GM23338 (cell line): ENCODE data around the gene SPATA33. TPM values are rescaled to one million over a fixed set of nuclear protein-coding genes. Genes with fewer than 3 reads are reported as not detected.
"Not testable (repeated sequence)": the region's sequence is repeated elsewhere in the genome, so short reads cannot be mapped to it uniquely, and the experiment has no call there.

Source experiments
- ATAC-seq: fragments of 200-7000 bp; cut with Tn5 transposase; 3 replicates; pipeline ENCODE4 v1.9.1; 2020
- DNase-seq: peaks from one replicate; pipeline ENCODE4 v3.0.0-alpha.2; 2015; ENCODE audit warnings: low spot score
- H2AFZ ChIP-seq: fragments of 200-600 bp; sonication (generic); 2 replicates; pipeline ENCODE4 v1.8.0; 2016; ENCODE audit warnings: antibody characterized with exemption, mild to moderate bottlenecking, moderate library complexity
- H3F3A ChIP-seq: fragments of 200-600 bp; sonication (generic); replicated peaks from 2 replicates; pipeline ENCODE4 v1.8.0; 2017; ENCODE audit warnings: antibody characterized with exemption, mixed run types, low read depth
- H3K27ac ChIP-seq: fragments of 200-600 bp; sonication (generic); 2 replicates; pipeline ENCODE4 v1.6.1; 2016; ENCODE audit warnings: low read depth
- H3K27me3 ChIP-seq: fragments of 200-600 bp; sonication (generic); 2 replicates; pipeline ENCODE4 v1.8.0; 2016; ENCODE audit warnings: mild to moderate bottlenecking, mixed run types, moderate library complexity; ENCODE audit not compliant: insufficient read depth
- H3K36me3 ChIP-seq: fragments of 200-600 bp; sonication (generic); 2 replicates; pipeline ENCODE4 v1.8.0; 2016; ENCODE audit warnings: mild to moderate bottlenecking; ENCODE audit not compliant: insufficient read depth
- H3K4me1 ChIP-seq: fragments of 200-600 bp; sonication (generic); 2 replicates; pipeline ENCODE4 v1.8.0; 2016; ENCODE audit warnings: mild to moderate bottlenecking, moderate library complexity; ENCODE audit not compliant: insufficient read depth
- H3K4me2 ChIP-seq: fragments of 200-600 bp; sonication (generic); 2 replicates; pipeline ENCODE4 v1.7.1; 2017; ENCODE audit warnings: mixed run types
- H3K4me3 ChIP-seq: fragments of 200-600 bp; sonication (generic); 2 replicates; pipeline ENCODE4 v1.6.1; 2016; ENCODE audit warnings: mixed run types
- H3K79me2 ChIP-seq: fragments of 200-600 bp; sonication (generic); replicated peaks from 2 replicates; pipeline ENCODE4 v1.8.0; 2017; ENCODE audit warnings: mild to moderate bottlenecking; ENCODE audit not compliant: insufficient read depth
- H3K9me2 ChIP-seq: fragments of 200-600 bp; sonication (generic); 2 replicates; pipeline ENCODE4 v1.8.0; 2017; ENCODE audit not compliant: insufficient read depth
- H4K20me1 ChIP-seq: fragments of 200-600 bp; sonication (generic); replicated peaks from 2 replicates; pipeline ENCODE4 v1.8.0; 2017; ENCODE audit warnings: mild to moderate bottlenecking; ENCODE audit not compliant: insufficient read depth
- H3K27ac Mint-ChIP-seq: 2 replicates; pipeline ENCODE4 v1.8.0; 2020; ENCODE audit warnings: inconsistent platforms, mild to moderate bottlenecking, moderate library complexity, mixed read lengths
- H3K27me3 Mint-ChIP-seq: 3 replicates; pipeline ENCODE4 v1.8.0; 2022; ENCODE audit warnings: low read depth, mild to moderate bottlenecking, moderate library complexity, mixed read lengths, inconsistent platforms; ENCODE audit not compliant: insufficient read depth, poor library complexity
- H3K36me3 Mint-ChIP-seq: 3 replicates; pipeline ENCODE4 v1.8.0; 2021; ENCODE audit warnings: low read depth, mild to moderate bottlenecking, inconsistent platforms, moderate library complexity, mixed read lengths
- H3K4me1 Mint-ChIP-seq: 3 replicates; pipeline ENCODE4 v1.8.0; 2020; ENCODE audit warnings: mild to moderate bottlenecking, inconsistent platforms, mixed read lengths
- H3K4me3 Mint-ChIP-seq: 3 replicates; pipeline ENCODE4 v1.8.0; 2021; ENCODE audit warnings: moderate library complexity, mild to moderate bottlenecking, inconsistent platforms, mixed read lengths
- H3K9me3 Mint-ChIP-seq: 3 replicates; pipeline ENCODE4 v1.8.0; 2020; ENCODE audit warnings: moderate library complexity, mild to moderate bottlenecking, inconsistent platforms, mixed read lengths
- CREB1 ChIP-seq: fragments of 250-450 bp; sonication (Bioruptor Pico); IDR thresholded peaks from 2 replicates; pipeline ENCODE4 v1.5.0; 2020; ENCODE audit warnings: low read depth, mild to moderate bottlenecking, moderate library complexity
- ETS1 ChIP-seq: IDR thresholded peaks from 2 replicates; pipeline ENCODE4 v1.6.1; 2016; ENCODE audit warnings: antibody characterized with exemption
- EZH2 ChIP-seq: fragments of 200-600 bp; sonication (generic); IDR thresholded peaks from one replicate; pipeline ENCODE4 v1.8.0; 2017; ENCODE audit warnings: antibody characterized with exemption, mild to moderate bottlenecking, low read depth; ENCODE audit not compliant: unreplicated experiment
- JUNB ChIP-seq: IDR thresholded peaks from one replicate; pipeline ENCODE4 v1.6.1; 2016; ENCODE audit warnings: antibody characterized with exemption; ENCODE audit not compliant: unreplicated experiment
- NANOG ChIP-seq: IDR thresholded peaks from 2 replicates; pipeline ENCODE4 v1.6.1; 2016; ENCODE audit warnings: antibody characterized with exemption, borderline replicate concordance
- POLR2AphosphoS5 ChIP-seq: IDR thresholded peaks from 2 replicates; pipeline ENCODE4 v1.6.1; 2016; ENCODE audit warnings: antibody characterized with exemption, low read depth
- REST ChIP-seq: IDR thresholded peaks from one replicate; pipeline ENCODE4 v1.6.1; 2018; ENCODE audit warnings: antibody characterized with exemption; ENCODE audit not compliant: unreplicated experiment
- ZNF114 ChIP-seq: fragments of 250-450 bp; sonication (Bioruptor Pico); IDR thresholded peaks from 2 replicates; pipeline ENCODE4 v1.5.0; 2020; ENCODE audit warnings: mild to moderate bottlenecking, moderate library complexity
- polyA plus RNA-seq: library from polyadenylated mRNA; unstranded; fragments of >200 nt; fragmentation: Nextera tagmentation; extraction: Ambion mirVana; gene quantifications from 2 replicates; pipeline ENCODE4 v1.2.1, GENCODE V29; 2016
- total RNA-seq: library from RNA; depleted of rRNA; stranded (reverse); fragments of >200 nt; shearing (Covaris generic); gene quantifications from 2 replicates; pipeline ENCODE4 v1.2.3, GENCODE V29; 2014
- TF ChIP-seq, protein P1 (sequence below), 2 experiments: fragments of 200-600 bp in 1 of 2; sonication (generic) in 1 of 2; conservative IDR thresholded peaks; 2 replicates each; pipeline versions ENCODE4 v1.5.1 to v1.6.1; 2016 to 2017; ENCODE audit warnings: antibody characterized with exemption in 2 of 2, low read depth in 2 of 2, mild to moderate bottlenecking in 2 of 2, moderate library complexity in 1 of 2

Gene SPATA33
- total and polyA plus RNA-seq, 2 experiments from 2014 or later, result 5.8 to 17.4 TPM

DNA sequence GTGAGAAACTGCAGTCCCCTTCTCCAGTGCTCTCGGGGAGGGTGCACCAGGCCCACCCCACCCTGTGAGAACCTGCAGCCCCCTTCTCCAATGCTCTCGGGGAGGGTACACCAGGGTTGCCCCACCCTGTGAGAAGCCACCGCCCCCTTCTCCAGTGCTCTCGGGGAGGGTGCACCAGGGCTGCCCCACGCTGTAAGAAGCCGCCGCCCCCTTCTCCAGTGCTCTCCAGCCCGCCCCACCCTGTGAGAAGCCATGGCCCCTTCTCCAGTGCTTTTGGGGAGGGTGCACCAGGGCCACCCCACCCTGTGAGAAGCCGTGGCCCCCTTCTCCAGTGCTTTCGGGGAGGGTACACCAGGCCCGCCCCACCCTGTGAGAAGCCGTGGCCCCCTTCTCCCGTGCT, 12.1 kb downstream of the SPATA33 start (continued):
- no peak for TF ChIP-seq ETS1
- TF ChIP-seq ZNF114 (CRISPR knock-in tag), result no peak

- peaks cover 4% of the 10 kb centered on the region for H3K27me3 Mint-ChIP-seq
- ATAC-seq (no peak), DNase-seq (no peak)
- H4K20me1 ChIP-seq, result no peaks in the 10 kb centered on the region
- H3K79me2 ChIP-seq, result no peaks in the 10 kb centered on the region
- no peak overlapping the region for H3K27ac ChIP-seq
- no peaks in the 10 kb centered on the region for H3K4me1 Mint-ChIP-seq
- no peak overlapping the region for H3K4me3 Mint-ChIP-seq
- 0 out of 2 replicates have a peak, but pooled peaks cover 3% of the 10 kb centered on the region for H3K9me2 ChIP-seq
- H3K36me3 ChIP-seq, result peaks cover 2% of the 10 kb centered on the region; the same call in 1 of the 2 replicates
- H3F3A ChIP-seq, result 0 out of 2 replicates have a peak, but pooled peaks cover 2% of the 10 kb centered on the region
- no peak overlapping the region for H3K4me3 ChIP-seq
- no peak overlapping the region for H2AFZ ChIP-seq
- H3K4me1 ChIP-seq, result no peaks in the 10 kb centered on the region
- H3K4me2 ChIP-seq, result no peak overlapping the region
- no peaks in the 10 kb centered on the region for H3K27me3 ChIP-seq
- TF ChIP-seq JUNB (no peak), ETS1 (no peak), REST (no peak), POLR2AphosphoS5 (no peak), EZH2 (no peak), NANOG (no peak), CREB1 (CRISPR knock-in tag) (no peak)
- TF ChIP-seq, protein P1, sequence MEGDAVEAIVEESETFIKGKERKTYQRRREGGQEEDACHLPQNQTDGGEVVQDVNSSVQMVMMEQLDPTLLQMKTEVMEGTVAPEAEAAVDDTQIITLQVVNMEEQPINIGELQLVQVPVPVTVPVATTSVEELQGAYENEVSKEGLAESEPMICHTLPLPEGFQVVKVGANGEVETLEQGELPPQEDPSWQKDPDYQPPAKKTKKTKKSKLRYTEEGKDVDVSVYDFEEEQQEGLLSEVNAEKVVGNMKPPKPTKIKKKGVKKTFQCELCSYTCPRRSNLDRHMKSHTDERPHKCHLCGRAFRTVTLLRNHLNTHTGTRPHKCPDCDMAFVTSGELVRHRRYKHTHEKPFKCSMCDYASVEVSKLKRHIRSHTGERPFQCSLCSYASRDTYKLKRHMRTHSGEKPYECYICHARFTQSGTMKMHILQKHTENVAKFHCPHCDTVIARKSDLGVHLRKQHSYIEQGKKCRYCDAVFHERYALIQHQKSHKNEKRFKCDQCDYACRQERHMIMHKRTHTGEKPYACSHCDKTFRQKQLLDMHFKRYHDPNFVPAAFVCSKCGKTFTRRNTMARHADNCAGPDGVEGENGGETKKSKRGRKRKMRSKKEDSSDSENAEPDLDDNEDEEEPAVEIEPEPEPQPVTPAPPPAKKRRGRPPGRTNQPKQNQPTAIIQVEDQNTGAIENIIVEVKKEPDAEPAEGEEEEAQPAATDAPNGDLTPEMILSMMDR (conservative IDR thresholded peaks at IDR 0.05; ENCODE audit: low read depth in 2 of 2), result no peak
- peaks cover 39% of the 10 kb centered on the region for H3K9me3 Mint-ChIP-seq
- H3K27ac Mint-ChIP-seq, result no peak overlapping the region
- H3K36me3 Mint-ChIP-seq, result peaks cover 48% of the 10 kb centered on the region
These were observed 13.1 kb downstream of the SPATA33 start for GRCh38 chr16:89670496-89671431.

DNA sequence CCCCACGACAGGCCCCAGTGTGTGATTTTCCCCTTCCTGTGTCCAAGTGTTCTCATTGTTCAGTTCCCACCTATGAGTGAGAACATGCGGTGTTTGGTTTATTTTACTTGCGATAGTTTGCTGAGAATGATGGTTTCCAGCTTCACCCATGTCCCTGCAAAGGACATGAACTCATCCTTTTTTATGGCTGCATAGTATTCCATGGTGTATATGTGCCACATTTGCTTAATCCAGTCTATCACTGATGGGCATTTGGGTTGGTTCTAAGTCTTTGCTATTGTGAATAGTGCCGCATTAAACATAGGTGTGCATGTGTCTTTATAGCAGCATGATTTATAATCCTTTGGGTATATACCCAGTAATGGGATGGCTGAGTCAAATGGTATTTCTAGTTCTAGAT, 13.9 kb downstream of the SPATA33 start:
- not testable (repeated sequence) for H3K79me2 ChIP-seq, H3K27me3 ChIP-seq, H3K4me3 Mint-ChIP-seq, H4K20me1 ChIP-seq, H3K4me1 ChIP-seq, ATAC-seq, H3K27ac ChIP-seq, H3K36me3 ChIP-seq, H3K4me2 ChIP-seq, H3K27me3 Mint-ChIP-seq, H3F3A ChIP-seq, H2AFZ ChIP-seq, H3K27ac Mint-ChIP-seq, H3K4me3 ChIP-seq, DNase-seq, H3K4me1 Mint-ChIP-seq, H3K9me2 ChIP-seq
- Mint-ChIP-seq H3K36me3 (peaks cover 44% of the 10 kb centered on the region), H3K9me3 (peaks cover 37% of the 10 kb centered on the region)
